ENCODE data around the gene TMIGD3. TPM values are rescaled to one million over a fixed set of nuclear protein-coding genes. Genes with fewer than 3 reads are reported as not detected.
A peak's percentile ranks its signal among the peaks of the same experiment; 100 is the strongest.

Gene TMIGD3
- total RNA-seq, 2 donors from 2014 or later, result not detected

- ATAC-seq (replicated peaks in 1 of 2) (no peak), DNase-seq (no peak)
- no peaks in the 10 kb centered on the region for H3K27me3 Mint-ChIP-seq (ENCODE audit: low read depth)
- H3K27ac Mint-ChIP-seq, result no peak overlapping the region
- H3K36me3 Mint-ChIP-seq (ENCODE audit: insufficient read depth in 2 of 2), result peaks cover 2 to 26% of the 10 kb centered on the region in 2 donors
- no peaks in the 10 kb centered on the region for H3K9me3 Mint-ChIP-seq
- no peak overlapping the region for H3K4me3 Mint-ChIP-seq
- H3K4me1 Mint-ChIP-seq (ENCODE audit: low read depth), result no peaks in the 10 kb centered on the region
Measured at GRCh38 chr1:111465754-111466153, 37.7 kb downstream of the TMIGD3 start.

- Mint-ChIP-seq H3K4me3 (no peak overlapping the region), H3K9me3 (no peaks in the 10 kb centered on the region), H3K27me3 (ENCODE audit: low read depth) (no peaks in the 10 kb centered on the region), H3K4me1 (ENCODE audit: low read depth) (no peaks in the 10 kb centered on the region), H3K36me3 (ENCODE audit: insufficient read depth in 2 of 2) (peaks cover 5 to 33% of the 10 kb centered on the region in 2 donors), H3K27ac (peak overlapping the region; percentile 2)
- DNase-seq (no peak), ATAC-seq (replicated peaks in 1 of 2) (no peak)
Measured at GRCh38 chr1:111463029-111463683, 40.3 kb downstream of the TMIGD3 start.

- Mint-ChIP-seq H3K27me3 (ENCODE audit: low read depth) (no peaks in the 10 kb centered on the region), H3K9me3 (no peaks in the 10 kb centered on the region), H3K4me3 (no peak overlapping the region), H3K27ac (no peak overlapping the region), H3K4me1 (ENCODE audit: low read depth) (no peaks in the 10 kb centered on the region), H3K36me3 (ENCODE audit: insufficient read depth in 2 of 2) (peaks cover 5 to 39% of the 10 kb centered on the region in 2 donors)
- ATAC-seq (replicated peaks in 1 of 2) (no peak), DNase-seq (no peak)
Measured at GRCh38 chr1:111462370-111463028, 40.9 kb downstream of the TMIGD3 start.

DNA sequence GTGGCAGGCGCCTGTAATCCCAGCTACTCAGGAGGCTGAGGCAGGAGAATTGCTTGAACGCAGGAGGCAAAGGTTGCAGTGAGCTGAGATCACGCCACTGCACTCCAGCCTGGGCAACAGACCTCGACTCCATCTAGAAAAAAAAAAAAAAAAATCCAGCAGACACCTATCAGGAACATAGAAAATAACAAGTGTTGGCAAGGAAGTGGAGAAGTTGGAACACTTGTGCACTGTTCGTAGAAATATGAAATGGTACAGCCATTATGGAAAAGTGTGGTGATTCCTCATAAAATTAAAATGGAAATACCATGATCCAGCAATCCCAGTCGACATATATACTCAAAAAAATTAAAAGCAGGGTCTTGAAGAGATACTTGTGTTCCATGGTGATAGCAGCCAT, 41.7 kb downstream of the TMIGD3 start:
- Mint-ChIP-seq H3K9me3 (no peaks in the 10 kb centered on the region), H3K36me3 (ENCODE audit: insufficient read depth in 2 of 2) (peaks cover 8 to 44% of the 10 kb centered on the region in 2 donors), H3K27me3 (ENCODE audit: low read depth) (no peaks in the 10 kb centered on the region), H3K27ac (no peak overlapping the region), H3K4me1 (ENCODE audit: low read depth) (no peaks in the 10 kb centered on the region), H3K4me3 (no peak overlapping the region)
- DNase-seq, result no peak
- ATAC-seq (replicated peaks in 1 of 2), result no peak

DNA sequence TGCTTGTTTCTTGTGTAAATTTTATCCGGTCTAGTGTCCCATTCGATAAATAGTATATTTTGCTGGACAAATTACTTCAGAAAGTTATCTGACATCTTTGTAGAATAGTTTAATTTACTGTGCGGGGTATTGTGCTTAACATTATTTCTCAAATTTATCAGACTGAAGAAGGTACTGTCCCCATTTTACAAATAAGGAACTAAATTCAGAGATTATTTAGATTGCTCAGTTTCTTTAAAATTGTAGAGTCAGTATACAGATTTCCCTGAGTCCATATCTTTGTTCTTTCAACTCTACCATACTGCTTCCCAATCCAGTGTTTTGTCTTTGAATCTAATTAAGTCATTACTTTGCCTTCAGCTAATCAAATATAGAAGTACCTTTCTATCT, 47.8 kb downstream of the TMIGD3 start:
- no peak for DNase-seq
- no peak for ATAC-seq (replicated peaks in 1 of 2)
- H3K36me3 Mint-ChIP-seq (ENCODE audit: insufficient read depth in 2 of 2), result peaks cover 14 to 41% of the 10 kb centered on the region in 2 donors
- no peaks in the 10 kb centered on the region for H3K9me3 Mint-ChIP-seq
- no peaks in the 10 kb centered on the region for H3K27me3 Mint-ChIP-seq (ENCODE audit: low read depth)
- peak overlapping the region in 1 of 2 donors; percentile 83 for H3K4me3 Mint-ChIP-seq
- peaks cover 54% of the 10 kb centered on the region for H3K4me1 Mint-ChIP-seq (ENCODE audit: low read depth)
- peak overlapping the region; percentile 95 for H3K27ac Mint-ChIP-seq

DNA sequence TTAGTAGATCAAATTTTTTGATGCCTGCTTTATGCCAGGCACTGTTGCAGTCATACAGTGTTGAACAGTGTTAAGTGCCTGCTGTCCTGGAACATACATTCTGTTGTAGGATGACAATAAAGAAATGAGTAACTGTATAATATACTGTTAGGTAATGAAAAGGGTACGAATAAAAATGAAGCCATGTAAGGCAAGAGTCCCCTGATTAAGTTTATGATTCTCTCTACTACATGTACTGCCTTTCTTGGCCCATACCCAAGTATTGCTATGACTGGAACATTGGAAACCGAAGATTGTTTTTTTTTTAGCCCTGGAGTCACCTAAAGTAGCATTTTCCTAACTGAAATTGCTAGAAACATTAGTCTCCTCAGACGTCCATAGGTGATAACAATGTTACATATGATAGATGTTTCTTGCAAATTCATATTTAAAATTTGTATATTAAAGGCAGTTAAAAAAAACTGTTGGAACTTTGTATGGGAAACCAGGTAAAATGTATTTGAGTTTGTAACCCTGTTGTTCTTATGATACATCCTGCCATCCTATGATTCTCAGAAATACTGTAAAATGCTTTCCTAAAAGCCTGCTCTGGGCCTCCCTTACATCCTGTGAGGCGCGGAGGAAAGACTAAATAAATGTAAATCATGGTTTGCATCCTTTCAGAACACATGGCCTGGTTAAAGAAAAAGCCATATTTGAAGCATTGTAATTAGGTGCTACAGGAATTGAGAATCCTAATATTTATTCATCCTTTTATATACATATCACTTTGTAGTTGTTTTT, 48.4 kb downstream of the TMIGD3 start:
- Mint-ChIP-seq H3K27me3 (ENCODE audit: low read depth) (no peaks in the 10 kb centered on the region), H3K36me3 (ENCODE audit: insufficient read depth in 2 of 2) (peaks cover 13 to 39% of the 10 kb centered on the region in 2 donors), H3K27ac (peak overlapping the region; percentile 95), H3K4me1 (ENCODE audit: low read depth) (peaks cover 60% of the 10 kb centered on the region), H3K9me3 (no peaks in the 10 kb centered on the region), H3K4me3 (peak overlapping the region; percentile 49 to 83)
- peak; percentile 86 to 93 for ATAC-seq (replicated peaks in 1 of 2)
- DNase-seq, result peak; percentile 39 to 64

- DNase-seq, result no peak
- H3K27ac Mint-ChIP-seq, result no peak overlapping the region
- no peaks in the 10 kb centered on the region for H3K9me3 Mint-ChIP-seq
- H3K4me1 Mint-ChIP-seq (ENCODE audit: low read depth), result peaks cover 67% of the 10 kb centered on the region
- no peak for ATAC-seq (replicated peaks in 1 of 2)
- H3K4me3 Mint-ChIP-seq, result peak overlapping the region in 1 of 2 donors; percentile 16
- H3K27me3 Mint-ChIP-seq (ENCODE audit: low read depth), result no peaks in the 10 kb centered on the region
- peaks cover 15 to 43% of the 10 kb centered on the region in 2 donors for H3K36me3 Mint-ChIP-seq (ENCODE audit: insufficient read depth in 2 of 2)
Measured at GRCh38 chr1:111453706-111454105, 49.7 kb downstream of the TMIGD3 start.

- ATAC-seq (replicated peaks in 1 of 2) (no peak), DNase-seq (no peak)
- Mint-ChIP-seq H3K36me3 (ENCODE audit: insufficient read depth in 2 of 2) (peaks cover 15 to 35% of the 10 kb centered on the region in 2 donors), H3K4me3 (no peak overlapping the region), H3K27me3 (ENCODE audit: low read depth) (no peaks in the 10 kb centered on the region), H3K9me3 (no peaks in the 10 kb centered on the region), H3K4me1 (ENCODE audit: low read depth) (peaks cover 76% of the 10 kb centered on the region), H3K27ac (no peak overlapping the region)
Measured at GRCh38 chr1:111452581-111452980, 50.9 kb downstream of the TMIGD3 start.

DNA sequence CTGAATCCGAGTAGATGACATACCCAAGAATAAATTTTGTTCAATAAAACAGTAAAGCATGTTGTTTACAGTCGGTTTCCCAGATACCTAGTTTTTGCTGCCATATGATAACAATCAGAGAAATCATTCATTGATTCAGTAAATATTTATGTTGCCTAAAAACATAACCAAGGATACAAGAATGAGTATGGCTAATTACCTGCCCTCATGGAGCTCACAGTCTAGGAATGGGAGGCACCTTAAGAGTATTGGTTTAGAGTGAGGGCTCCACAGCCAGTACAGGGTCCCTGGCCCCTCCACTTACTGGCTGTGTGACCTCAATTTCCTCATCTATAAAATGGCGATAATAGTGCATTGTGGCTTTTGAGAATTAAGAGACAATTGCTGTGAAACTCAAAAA, 53.2 kb downstream of the TMIGD3 start:
- Mint-ChIP-seq H3K4me3 (peak overlapping the region; percentile 97 to 100), H3K27me3 (ENCODE audit: low read depth) (no peaks in the 10 kb centered on the region), H3K27ac (peak overlapping the region; percentile 98), H3K9me3 (no peaks in the 10 kb centered on the region), H3K36me3 (ENCODE audit: insufficient read depth in 2 of 2) (peaks cover 9 to 25% of the 10 kb centered on the region in 2 donors), H3K4me1 (ENCODE audit: low read depth) (peaks cover 91% of the 10 kb centered on the region)
- DNase-seq (no peak), ATAC-seq (replicated peaks in 1 of 2) (no peak)

GRCh38 chr1:111449703-111450017, 53.8 kb downstream of the TMIGD3 start:
- Mint-ChIP-seq H3K27me3 (ENCODE audit: low read depth) (no peaks in the 10 kb centered on the region), H3K36me3 (ENCODE audit: insufficient read depth in 2 of 2) (peaks cover 9 to 27% of the 10 kb centered on the region in 2 donors), H3K4me1 (ENCODE audit: low read depth) (peaks cover 89% of the 10 kb centered on the region), H3K9me3 (no peaks in the 10 kb centered on the region), H3K4me3 (peak overlapping the region; percentile 97 to 100), H3K27ac (peak overlapping the region; percentile 98)
- DNase-seq (no peak), ATAC-seq (replicated peaks in 1 of 2) (no peak)

GRCh38 chr1:111448918-111449702, 54.3 kb downstream of the TMIGD3 start, which contains the start of the genes ATP5PB and WDR77:
Gene ATP5PB (plus strand): TSS chr1:111449464. CDS start chr1:111449542, 78 bp downstream.
Gene WDR77 (minus strand): TSS chr1:111449256. CDS start chr1:111449169, 87 bp downstream.
- no peaks in the 10 kb centered on the region for H3K27me3 Mint-ChIP-seq (ENCODE audit: low read depth)
- peaks cover 89% of the 10 kb centered on the region for H3K4me1 Mint-ChIP-seq (ENCODE audit: low read depth)

DNA sequence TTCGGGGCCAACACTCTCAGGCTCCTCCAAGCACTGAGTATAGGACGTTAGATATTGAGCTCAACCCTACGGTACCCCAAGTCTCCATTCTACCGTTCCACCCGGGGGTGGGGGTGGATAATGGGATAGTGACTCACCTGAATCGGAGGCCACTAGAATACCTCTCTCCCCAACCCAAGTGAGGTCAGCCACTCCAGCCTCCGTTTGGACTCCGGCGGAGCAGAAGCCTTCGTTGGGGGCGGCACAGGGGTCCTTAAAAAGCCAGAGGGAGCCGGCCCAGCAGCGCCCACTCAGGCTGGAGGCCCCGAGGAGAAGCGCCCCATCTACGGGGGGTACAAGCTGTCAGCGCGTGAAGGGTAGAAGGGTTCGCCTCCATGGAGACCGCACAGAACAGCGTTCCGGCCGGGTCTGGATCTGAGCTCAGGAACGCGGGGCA, 54.9 kb downstream of the TMIGD3 start:
- Mint-ChIP-seq H3K36me3 (ENCODE audit: insufficient read depth in 2 of 2) (peaks cover 9 to 28% of the 10 kb centered on the region in 2 donors), H3K4me1 (ENCODE audit: low read depth) (peaks cover 89% of the 10 kb centered on the region), H3K4me3 (peak overlapping the region; percentile 97 to 100), H3K27me3 (ENCODE audit: low read depth) (no peaks in the 10 kb centered on the region), H3K9me3 (no peaks in the 10 kb centered on the region), H3K27ac (peak overlapping the region; percentile 97)
- ATAC-seq (replicated peaks in 1 of 2), result peak; percentile 32 to 46
- DNase-seq, result peak; percentile 35 to 43

More at GRCh38 chr1:111448918-111449702, 54.3 kb downstream of the TMIGD3 start, which contains the start of the genes ATP5PB and WDR77:
- Mint-ChIP-seq H3K4me3 (peak within 1 kb of the TSS; percentile 97 to 100), H3K9me3 (no peaks in the 10 kb centered on the region), H3K36me3 (ENCODE audit: insufficient read depth in 2 of 2) (peaks cover 9 to 28% of the 10 kb centered on the region in 2 donors), H3K27ac (peak within 1 kb of the TSS; percentile 98)
- peak; percentile 93 to 95 for DNase-seq
- ATAC-seq (replicated peaks in 1 of 2), result peak; percentile 95 to 97

Measured in activated T-cell treated with anti-CD3 and anti-CD28 coated beads, Interleukin-2, amount 50 U/mL, for 72 hours (primary cell).